DMS153 treated with DMSO at 0.1 percent for 48 hours (cell line): Measurements from ENCODE around the gene PLIN3.
A peak's percentile ranks its signal among the peaks of the same experiment; 100 is the strongest.
"Not testable (repeated sequence)": the region's sequence is repeated elsewhere in the genome, so short reads cannot be mapped to it uniquely, and the experiment has no call there.

Experiments
- DNase-seq: peaks from one replicate; lab custom pipeline; 2025; ENCODE audit not compliant: unreplicated experiment; lab: John Stamatoyannopoulos, UW

PLIN3 gene

DNA sequence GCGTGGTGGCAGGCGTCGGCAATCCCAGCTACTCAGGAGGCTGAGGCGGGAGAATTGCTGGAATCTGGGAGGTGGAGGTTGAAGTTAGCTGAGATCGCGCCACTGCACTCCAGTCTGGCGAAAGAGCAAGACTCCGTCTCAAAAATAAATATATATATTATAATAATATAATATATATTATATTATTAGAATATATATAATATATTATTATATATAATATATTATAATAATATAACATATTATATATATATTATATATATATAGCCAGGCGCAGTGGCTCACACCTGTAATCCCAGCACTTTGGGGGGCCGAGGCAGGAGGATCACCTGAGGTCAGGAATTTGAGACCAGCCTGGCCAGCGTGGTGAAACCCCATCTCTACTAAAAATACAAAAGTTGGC is 25.5 kb upstream of the PLIN3 start:
- not testable (repeated sequence) for DNase-seq

DNA sequence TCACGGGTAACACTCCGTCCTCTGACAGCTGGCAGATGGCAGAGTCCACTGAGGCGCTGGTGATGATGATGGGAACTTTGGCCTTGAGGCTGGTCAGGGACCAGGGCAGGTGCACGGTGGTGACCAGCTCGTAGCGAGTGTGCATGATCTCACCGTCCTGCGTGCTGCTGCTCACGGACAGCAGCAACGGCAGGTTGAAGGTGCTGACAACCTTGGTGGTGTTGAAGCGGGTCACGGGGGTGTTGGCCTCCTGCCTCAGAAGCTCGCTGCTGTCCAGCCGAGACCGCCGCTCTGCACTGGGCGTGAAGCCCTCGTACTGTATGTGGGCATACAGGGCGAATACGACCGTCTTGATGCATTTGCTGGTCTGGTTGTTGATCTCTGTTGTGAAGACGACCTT is 23.6 kb upstream of the PLIN3 start:
- DNase-seq: no peak

DNA sequence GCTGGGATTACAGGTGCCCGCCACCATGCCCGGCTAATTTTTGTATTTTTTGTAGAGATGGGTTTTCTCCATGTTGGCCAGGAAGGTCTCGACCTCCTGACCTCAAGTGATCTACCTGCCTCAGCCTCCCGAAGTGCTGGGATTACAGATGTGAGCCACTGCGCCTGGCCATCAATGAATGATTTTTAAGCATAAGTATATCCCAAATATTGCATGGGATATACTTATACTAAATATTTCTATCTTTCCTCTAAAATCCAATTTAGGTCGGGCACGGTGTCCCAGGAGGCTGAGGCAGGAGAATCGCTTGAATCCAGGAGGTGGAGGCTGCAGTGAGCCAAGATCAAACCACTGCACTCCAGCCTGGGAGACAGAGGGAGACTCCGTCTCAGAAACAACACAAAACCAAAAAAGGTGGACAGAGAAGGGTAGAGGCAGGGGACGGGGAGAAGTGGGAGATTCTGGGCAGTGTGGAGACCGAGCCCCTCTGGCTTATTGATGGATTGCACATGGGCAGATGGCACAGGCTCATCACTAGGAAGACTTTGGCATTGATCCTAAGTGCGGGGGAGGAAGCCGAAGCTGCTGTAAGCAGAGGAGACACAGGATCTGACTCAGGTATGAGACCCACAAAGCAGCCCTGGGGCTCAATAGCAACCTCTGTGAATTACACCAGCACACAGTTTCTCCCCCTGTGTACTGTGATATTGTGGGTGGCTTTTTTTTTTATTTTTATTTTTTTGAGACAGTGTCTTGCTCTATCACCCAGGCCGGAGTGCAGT is 21.8 kb upstream of the PLIN3 start:
- no peak for DNase-seq

DNA sequence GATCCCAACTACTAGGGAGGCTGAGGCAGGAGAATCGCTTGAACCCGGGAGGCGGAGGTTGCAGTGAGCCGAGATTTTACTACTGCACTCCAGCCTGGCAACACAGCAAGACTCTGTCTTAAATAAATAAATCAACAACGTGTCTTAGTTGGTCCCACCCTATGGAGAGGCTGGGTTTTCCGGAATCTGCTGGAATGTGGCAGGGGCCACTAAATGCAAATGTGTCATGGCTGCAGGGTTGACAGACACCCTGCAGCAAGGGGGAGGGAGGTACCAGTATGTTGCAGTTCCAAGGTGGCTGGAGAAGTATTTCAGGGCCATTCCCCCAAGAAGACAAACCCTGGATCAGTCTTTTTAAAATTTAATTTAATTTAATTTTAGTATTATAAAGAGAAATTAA is 20.3 kb upstream of the PLIN3 start:
- DNase-seq: not testable (repeated sequence)

DNA sequence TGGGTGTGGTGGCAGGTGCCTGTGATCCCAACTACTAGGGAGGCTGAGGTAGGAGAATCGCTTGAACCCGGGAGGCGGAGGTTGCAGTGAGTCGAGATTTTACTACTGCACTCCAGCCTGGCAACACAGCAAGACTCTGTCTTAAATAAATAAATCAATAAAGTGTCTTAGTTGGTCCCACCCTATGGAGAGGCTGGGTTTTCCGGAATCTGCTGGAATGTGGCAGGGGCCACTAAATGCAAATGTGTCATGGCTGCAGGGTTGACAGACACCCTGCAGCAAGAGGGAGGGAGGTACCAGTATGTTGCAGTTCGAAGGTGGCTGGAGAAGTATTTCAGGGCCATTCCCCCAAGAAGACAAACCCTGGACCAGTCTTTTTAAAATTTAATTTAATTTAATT is 17.5 kb upstream of the PLIN3 start:
- DNase-seq: not testable (repeated sequence)

DNA sequence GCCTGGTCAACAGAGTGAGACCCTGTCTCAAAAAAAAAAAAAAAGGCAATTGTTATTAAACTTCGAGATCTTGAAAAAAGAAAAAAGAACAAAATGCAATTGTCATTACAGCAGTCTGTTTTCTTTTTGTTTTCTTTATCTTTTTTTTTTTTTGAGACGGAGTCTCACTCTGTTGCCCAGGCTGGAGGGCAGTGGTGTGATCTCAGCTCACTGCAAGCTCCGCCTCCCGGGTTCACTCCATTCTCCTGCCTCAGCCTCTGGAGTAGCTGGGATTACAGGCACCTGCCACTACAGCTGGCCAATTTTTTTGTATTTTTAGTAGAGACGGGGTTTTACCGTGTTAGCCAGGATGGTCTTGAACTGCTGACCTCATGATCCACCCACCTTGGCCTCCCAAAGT is 15.4 kb upstream of the PLIN3 start:
- DNase-seq: not testable (repeated sequence)

DNA sequence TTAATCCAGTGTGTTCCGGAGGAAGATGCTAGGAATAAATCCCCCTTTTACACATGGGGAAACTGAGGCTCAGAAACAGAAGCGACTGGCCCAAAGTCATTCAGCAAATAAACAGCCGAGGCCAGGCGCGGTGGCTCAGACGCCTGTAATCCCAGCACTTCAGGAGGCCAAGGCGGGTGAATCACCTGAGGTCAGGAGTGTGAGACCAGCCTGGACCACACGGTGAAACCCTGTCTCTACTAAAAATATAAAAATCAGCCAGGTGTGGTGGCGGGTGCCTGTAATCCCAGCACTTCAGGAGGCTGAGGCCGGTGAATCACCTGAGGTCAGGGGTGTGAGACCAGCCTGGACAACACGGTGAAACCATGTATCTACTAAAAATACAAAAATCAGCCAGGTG is 11.6 kb upstream of the PLIN3 start:
- DNase-seq: no peak

DNA sequence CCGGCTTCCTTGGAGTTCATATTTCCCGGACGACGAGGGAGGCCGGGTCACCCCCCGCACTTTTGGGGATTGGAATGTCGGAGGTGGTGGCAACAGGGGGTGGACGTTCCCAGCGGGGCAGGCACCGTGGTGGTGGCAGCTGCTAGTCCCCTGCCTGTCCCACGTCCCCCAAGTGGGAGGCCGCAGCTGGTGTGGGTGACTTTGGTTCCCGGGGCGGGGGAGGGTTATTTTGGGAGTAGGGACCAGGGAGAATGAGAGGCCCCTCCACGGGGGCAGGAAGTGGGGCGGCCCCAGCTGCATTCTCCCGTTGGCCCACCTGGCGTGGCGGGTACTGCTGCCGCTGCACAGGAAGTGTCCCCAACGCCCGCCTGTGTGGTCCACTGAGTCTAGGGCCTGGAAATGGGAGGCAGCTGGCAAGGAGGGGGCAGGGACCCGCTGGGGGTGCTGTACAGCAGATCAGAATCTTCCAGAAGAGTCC is 11.1 kb upstream of the PLIN3 start:
- no peak for DNase-seq

DNA sequence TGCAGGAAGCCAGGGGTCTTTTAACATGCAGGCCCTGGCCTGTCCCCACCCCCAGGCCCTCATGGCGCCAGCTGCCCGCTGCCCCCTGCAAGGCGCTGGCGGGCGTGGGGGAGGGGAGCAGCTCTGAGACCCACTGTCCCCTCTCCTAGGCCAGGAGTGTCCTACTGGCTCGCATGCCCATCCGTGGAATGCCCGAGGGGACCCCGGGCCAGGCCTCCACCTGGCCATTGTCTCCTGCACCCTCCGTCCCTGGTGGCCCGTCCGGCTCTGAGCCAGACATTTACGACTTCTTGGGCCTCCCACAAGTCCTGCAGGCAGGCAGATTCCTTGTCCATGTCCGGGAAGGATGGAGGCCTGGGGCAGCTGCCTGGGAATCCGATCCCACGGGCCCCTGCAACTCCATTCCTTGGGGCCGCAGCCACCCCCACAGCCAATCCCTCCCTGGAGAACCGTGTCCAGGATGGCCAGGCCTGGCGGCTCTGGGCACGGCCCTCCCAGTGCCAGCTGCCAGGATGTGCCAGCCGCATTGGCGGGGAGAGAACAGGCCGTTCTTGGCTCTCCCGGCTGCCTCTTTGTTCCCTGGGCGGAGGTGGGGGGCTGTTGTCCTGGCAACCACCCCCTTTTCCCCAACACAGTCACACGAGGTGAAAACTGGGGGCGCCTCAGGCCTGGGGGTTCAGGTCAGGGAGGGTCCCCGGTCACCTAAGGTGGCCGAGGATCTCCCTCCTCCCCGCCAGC is 10.5 kb upstream of the PLIN3 start:
- DNase-seq: no peak

DNA sequence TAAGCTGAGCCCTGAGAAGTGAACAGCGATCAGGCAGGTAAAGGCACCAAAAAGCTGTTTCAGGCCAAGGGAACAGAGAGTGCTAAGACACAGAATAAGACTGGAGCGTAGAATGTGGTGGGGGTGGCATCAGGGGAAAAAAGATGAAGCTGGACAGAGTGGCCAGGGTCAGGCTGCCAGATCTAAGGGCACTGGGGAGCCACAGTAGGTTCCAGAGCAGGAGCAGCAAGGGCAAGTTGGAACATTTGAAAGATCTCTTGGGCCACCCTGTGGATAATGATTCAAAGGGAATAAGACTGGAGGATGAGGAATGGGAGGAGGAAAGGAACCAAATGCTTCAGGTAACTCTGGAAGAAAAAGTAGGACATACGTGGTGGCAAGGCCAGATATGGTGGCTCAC is 6.5 kb upstream of the PLIN3 start:
- DNase-seq: no peak

DNA sequence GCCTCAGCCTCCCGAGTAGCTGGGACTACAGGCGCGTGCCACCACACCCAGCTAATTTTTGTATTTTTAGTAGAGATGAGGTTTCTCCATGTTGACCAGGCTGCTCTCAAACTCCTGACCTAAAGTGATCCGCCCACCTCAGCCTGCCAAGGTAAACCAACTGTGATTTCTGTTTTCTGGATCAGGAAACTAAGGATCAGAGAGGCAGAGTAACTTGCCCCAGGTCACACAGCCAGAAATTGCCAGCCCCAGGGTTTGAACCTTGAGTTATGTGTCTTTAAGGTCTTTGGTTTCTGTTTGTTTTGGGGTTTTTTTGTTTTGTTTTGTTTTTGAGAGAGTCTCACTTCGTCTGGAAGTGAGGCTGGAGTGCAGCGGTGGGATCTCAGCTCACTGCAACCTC is 4.2 kb upstream of the PLIN3 start:
- no peak for DNase-seq

DNA sequence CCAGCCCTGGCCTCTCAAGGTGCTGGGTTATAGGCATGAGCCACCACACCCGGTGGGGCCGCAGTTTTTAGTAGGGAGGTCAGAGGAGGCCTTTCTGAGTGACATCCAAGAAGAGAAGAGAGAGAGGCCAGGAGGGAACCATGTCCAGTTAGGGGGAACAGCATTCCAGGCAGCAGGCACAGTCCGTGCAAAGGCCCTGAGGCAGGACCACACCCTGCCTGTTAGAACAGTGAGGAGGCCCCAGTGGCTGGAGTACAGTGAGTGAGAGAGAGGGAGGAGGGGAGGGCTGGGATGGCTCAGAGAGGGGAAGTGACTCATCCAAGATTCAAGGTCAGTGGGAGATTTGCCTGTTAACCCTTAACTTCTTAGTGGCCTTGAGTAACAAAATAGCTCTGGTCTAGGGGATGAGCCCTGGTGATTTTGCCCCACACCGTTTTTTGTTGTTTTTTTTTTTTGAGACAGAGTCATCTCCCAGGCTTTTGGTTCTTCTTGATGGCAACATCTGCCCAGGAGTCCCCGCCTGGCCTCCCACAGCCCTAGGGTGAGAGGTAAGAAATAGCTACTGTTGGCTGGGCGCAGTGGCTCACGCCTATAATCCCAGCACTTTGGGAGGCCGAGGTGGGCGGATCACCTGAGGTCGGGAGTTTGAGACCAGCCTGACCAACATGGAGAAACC is 2.7 kb upstream of the PLIN3 start:
- no peak for DNase-seq

DNA sequence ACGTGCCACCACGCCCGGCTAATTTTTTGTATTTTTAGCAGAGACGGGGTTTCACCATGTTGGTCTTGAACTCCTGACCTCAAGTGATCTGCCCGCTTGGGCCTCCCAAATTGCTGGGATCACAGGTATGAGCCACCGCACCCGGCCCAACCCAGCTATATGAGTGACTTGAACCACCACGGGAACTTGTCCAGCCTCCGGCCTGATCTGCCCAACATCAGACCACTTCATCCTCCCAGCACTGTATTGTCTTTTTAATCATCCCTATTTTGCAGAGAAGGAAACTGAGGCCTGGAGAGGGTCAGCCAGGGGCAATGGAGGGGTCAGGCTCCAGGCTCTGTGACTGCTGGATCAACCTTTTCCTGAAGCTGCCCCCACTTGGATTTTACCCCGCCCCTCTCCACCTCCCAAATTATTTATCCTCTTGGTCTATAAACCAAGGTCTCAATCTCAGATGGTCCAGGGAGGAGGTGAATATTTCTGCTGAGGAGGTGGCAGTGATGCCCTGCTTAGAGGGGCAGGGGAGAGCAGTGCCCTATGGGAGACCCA is 893 bp upstream of the PLIN3 start:
- DNase-seq: no peak

DNA sequence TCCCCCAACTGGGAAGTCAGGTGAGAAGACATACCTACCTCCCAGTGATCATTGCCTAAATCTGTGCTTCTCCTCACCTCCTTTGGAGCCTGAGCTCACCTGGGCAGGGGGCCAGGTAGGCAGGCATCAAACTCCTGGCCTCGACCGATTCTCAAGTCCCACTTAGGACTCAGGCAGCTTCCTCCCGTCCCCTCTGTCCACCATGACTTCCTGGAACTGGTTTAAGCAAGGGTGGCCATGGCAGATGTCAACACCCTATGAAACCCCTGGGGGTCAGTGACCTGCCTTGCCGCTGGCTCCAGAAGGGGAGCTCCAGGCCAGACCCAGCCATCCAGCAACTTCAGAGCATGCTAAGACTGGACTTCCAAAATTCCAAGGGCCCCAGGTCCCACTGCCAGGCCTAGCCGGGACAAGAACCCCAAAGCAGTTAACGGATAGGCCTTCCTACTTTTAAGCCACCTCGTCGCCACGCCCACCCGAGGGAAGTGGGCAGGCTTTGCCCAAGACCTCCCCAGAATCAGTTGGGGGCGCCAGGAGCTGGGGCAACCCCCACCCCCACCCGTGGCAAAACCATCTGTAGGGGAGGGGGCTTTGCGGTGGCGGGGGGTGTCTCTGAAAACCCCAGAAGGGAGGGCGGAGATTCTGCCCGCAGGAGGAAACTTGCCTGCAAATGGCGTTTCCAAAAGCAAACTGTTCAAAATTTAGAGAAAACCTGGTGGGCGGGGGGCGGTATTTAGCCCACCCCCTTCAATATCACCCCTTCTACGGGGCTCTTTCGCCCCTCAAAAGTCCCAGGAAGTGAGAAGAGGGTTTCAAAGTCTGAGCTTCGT is 657 bp downstream of the PLIN3 start:
- no peak for DNase-seq

DNA sequence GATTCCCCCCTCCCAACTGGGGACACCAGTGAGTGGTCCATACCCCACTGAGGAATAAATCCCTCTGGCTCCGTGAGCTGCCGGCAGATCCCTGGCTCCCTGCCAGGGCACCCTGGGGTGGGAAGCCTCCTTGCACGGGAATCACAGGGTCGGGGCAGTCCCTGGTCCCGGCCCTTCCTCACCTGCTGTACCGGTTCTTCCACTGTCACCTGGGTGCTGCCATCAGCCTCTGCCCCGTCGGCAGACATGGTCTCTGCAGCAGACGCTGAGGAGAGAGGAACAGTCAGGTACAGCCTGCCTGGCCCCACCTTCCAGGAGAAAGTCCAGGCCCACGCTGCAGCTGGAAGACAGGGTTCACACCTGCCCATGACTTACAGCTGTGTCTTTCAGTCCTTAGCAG is 6.3 kb downstream of the PLIN3 start:
- peak; percentile 18 for DNase-seq

DNA sequence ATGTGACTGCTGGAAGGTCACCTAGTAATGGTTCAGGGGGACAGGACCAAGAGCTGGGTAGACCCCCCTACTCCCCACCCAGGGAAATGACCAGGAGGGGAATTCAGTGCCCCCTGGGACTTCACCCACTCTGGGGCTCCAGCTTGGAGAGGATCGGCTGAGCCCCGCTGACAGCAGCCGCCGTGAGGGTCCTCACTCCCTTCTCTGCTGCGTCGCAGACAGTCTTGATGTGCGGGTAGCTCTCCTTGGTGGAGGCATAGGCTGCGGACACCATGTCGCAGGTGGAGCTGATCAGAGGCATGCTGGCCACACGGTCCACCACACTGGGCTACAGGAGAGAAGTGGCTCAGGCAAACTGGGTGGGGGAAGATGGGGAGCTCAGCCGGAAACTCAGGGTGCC is 7.8 kb downstream of the PLIN3 start:
- DNase-seq: no peak

DNA sequence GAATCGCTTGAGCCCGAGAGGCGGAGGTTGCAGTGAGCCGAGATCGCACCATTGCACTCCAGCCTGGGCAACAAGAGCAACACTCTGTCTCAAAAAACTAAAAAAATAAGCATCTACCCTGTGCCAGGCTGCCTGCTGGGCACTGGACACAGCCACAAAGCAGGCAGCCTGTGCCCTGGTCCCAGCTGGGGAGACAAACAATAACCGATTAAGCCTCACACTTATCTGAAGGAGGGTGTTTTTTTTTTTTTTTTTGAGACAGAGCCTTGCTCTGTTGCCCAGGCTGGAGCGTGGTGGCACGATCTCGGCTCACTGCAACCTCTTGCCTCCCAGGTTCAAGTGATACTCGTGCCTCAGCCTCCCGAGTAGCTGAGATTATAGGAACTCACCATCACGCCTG is 11.0 kb downstream of the PLIN3 start:
- DNase-seq: not testable (repeated sequence)

DNA sequence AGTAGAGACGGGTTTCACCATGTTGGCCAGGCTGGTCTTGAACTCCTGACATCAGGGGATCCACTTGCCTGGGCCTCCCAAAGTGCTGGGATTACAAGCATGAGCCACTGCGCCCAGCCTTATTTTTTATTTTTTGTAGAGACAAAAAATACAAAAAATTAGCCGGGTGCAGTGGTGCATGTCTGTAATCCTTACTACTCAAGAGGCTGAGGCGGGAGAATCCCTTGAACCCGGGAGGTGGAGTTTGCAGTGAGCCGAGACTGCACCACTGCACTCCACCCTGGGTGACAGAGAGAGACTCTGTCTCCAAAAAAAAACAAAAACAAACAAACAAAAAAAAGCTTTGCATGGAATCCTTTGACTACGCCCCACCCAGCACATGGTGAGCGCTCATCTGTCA is 14.0 kb downstream of the PLIN3 start:
- not testable (repeated sequence) for DNase-seq

DNA sequence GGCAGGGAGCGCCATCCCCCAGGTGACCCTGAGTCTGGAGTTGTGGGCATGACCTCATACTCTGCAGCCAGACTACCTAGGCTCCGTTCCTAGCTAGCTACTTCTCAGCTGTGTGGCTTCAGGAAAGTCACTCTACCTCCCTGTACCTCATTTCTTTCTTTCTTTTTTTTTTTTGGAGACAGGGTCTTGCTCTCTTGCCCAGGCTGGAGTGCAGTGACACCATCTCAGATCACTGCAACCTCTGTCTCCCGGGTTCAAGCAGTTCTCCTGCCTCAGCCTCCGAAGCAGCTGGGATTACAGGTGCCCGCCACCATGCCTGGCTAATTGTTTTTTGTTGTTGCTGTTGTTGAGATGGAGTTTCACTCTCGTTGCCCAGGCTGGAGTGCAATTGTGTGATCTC is 15.0 kb downstream of the PLIN3 start:
- DNase-seq: no peak

DNA sequence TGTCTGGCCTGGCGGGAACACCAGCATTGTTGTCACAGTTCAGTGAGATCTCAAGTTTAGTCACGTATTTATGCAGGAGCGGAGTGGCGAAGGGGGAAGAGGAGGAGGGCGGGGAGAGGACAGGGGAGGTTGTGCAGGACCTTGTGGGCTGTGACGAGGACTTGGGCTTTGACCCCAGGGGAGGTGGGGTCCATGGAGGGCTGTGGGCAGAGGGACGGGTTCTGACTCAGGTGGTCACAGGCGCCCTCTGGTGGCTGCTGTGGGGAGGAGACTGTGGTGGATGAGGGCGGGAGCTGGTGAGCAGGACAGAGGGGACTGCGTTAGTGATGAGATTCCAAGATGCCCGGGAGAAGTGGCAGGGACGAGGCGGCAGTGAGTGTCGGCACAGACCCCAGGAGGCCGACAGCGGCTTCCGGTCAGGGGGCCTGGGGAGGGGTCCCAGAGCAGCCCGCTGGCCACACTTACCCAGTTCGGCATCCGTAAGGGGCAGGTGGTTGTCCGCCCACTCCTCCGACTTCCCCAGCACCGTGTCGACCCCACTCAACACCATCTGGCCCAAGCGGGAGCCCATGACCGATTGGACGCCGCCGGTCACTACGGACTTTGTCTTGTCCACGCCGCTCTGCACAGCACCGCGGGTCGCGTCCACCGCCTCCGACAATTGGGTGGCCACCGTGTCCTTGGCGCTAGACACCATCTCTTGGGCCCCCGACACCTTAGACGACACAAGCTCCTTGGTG is 15.7 kb downstream of the PLIN3 start:
- DNase-seq: no peak
